Nephron progenitor cell (in vitro differentiated cells): ENCODE data around the gene YTHDC1.

ENCODE experiments used
- DNase-seq: peaks from one replicate; pipeline ENCODE4 v3.0.0; 2021
- H3K27ac Mint-ChIP-seq: 2 replicates; pipeline ENCODE4 v1.8.0; 2021; ENCODE audit warnings: mild to moderate bottlenecking, moderate library complexity, mixed read lengths
- H3K27me3 Mint-ChIP-seq: 2 replicates; pipeline ENCODE4 v1.8.0; 2021; ENCODE audit warnings: mild to moderate bottlenecking, low read depth, mixed read lengths; ENCODE audit not compliant: poor library complexity
- H3K36me3 Mint-ChIP-seq: 2 replicates; pipeline ENCODE4 v1.8.0; 2021; ENCODE audit warnings: low read depth, mixed read lengths
- H3K4me1 Mint-ChIP-seq: 2 replicates; pipeline ENCODE4 v1.8.0; 2021; ENCODE audit warnings: mixed read lengths
- H3K4me3 Mint-ChIP-seq: 2 replicates; pipeline ENCODE4 v1.8.0; 2021; ENCODE audit warnings: mild to moderate bottlenecking, moderate library complexity, mixed read lengths
- H3K9me3 Mint-ChIP-seq: 2 replicates; pipeline ENCODE4 v1.8.0; 2021; ENCODE audit warnings: mild to moderate bottlenecking, moderate library complexity, mixed read lengths
- CTCF ChIP-seq: fragments of 200-600 bp; sonication (generic); IDR thresholded peaks from 2 replicates; pipeline ENCODE4 v1.5.0; 2021; ENCODE audit warnings: antibody characterized with exemption

The YTHDC1 gene

GRCh38 chr4:68365068-68365467 is 15.2 kb upstream of the YTHDC1 start:
- no peak overlapping the region for H3K27ac Mint-ChIP-seq
- peaks cover 30% of the 10 kb centered on the region for H3K9me3 Mint-ChIP-seq
- no peak for TF ChIP-seq CTCF
- H3K36me3 Mint-ChIP-seq: no peaks in the 10 kb centered on the region
- no peak overlapping the region for H3K4me3 Mint-ChIP-seq
- H3K27me3 Mint-ChIP-seq: peaks cover 4% of the 10 kb centered on the region
- peaks cover 5% of the 10 kb centered on the region for H3K4me1 Mint-ChIP-seq
- no peak for DNase-seq

GRCh38 chr4:68361146-68361589 is 11.3 kb upstream of the YTHDC1 start:
- no peaks in the 10 kb centered on the region for H3K27me3 Mint-ChIP-seq
- H3K4me1 Mint-ChIP-seq: no peaks in the 10 kb centered on the region
- H3K36me3 Mint-ChIP-seq: no peaks in the 10 kb centered on the region
- H3K4me3 Mint-ChIP-seq: no peak overlapping the region
- no peak overlapping the region for H3K27ac Mint-ChIP-seq
- no peak for DNase-seq
- H3K9me3 Mint-ChIP-seq: peaks cover 12% of the 10 kb centered on the region
- TF ChIP-seq CTCF: no peak

DNA sequence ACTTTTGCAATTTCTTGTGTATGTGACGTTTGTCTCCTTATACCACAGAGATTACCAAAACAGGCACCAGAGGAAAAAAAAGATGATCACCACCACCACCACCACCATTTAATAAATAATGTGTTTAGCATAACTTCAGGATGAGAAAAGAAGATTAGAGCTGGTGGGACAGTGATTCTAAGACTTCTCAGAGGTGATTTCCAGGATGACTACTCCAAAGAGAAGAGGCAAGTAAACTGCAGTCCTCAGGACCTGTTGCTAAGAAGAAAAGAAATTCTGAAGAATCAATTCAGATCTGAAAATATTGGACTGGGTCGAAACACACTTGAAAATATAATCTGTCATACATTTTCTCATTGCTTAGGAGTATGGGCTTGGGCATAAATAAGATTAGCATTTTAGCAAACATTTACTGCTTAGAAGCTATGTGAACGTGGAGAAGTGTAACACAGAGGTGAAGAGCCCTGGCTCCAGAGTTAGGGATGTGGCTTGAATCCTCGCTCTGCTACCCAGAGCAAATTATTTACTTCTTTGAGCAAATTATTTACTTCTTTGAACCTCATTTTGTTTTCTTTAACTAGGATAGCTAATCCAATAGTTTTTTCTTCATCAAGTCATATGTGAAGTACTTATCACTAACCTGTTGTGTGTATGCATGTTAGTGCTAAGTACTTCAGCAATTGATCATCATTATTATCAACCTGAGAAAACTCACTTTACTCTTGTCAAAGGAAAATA is 10.5 kb upstream of the YTHDC1 start:
- DNase-seq: no peak
- no peak for TF ChIP-seq CTCF

DNA sequence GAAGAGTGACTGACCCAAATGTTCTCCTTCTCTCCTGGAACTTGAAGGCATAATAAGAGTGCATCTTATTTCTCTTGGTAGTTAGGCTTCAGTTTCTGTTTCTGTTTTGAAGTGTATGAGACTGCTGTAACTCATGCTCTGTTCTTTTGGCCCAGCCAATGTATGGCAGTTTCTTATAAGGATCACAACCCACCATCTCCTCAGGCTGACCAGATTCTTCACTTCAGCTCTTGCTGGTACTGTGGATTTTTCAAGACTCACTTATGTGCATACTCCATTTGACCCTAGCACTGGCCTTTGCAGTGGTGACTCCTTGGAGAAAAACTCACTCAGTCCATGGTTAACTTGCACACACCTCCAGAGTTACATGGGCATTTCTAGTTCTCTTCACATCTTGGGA is 9.6 kb upstream of the YTHDC1 start:
- Mint-ChIP-seq H3K27me3 (peaks cover 5% of the 10 kb centered on the region), H3K4me3 (no peak overlapping the region), H3K9me3 (peaks cover 6% of the 10 kb centered on the region), H3K27ac (no peak overlapping the region), H3K4me1 (no peaks in the 10 kb centered on the region), H3K36me3 (no peaks in the 10 kb centered on the region)
- DNase-seq: no peak
- TF ChIP-seq CTCF: no peak

More for the DNA sequence above, 10.5 kb upstream of the YTHDC1 start:
- peaks cover 11% of the 10 kb centered on the region for H3K9me3 Mint-ChIP-seq
- no peaks in the 10 kb centered on the region for H3K27me3 Mint-ChIP-seq
- no peak overlapping the region for H3K4me3 Mint-ChIP-seq
- H3K4me1 Mint-ChIP-seq: no peaks in the 10 kb centered on the region
- no peak overlapping the region for H3K27ac Mint-ChIP-seq
- H3K36me3 Mint-ChIP-seq: no peaks in the 10 kb centered on the region

GRCh38 chr4:68358988-68359387 is 9.1 kb upstream of the YTHDC1 start:
- TF ChIP-seq CTCF: no peak
- H3K27ac Mint-ChIP-seq: no peak overlapping the region
- H3K4me1 Mint-ChIP-seq: no peaks in the 10 kb centered on the region
- H3K36me3 Mint-ChIP-seq: no peaks in the 10 kb centered on the region
- no peak for DNase-seq
- H3K9me3 Mint-ChIP-seq: peaks cover 1% of the 10 kb centered on the region
- H3K27me3 Mint-ChIP-seq: peaks cover 5% of the 10 kb centered on the region
- H3K4me3 Mint-ChIP-seq: no peak overlapping the region

DNA sequence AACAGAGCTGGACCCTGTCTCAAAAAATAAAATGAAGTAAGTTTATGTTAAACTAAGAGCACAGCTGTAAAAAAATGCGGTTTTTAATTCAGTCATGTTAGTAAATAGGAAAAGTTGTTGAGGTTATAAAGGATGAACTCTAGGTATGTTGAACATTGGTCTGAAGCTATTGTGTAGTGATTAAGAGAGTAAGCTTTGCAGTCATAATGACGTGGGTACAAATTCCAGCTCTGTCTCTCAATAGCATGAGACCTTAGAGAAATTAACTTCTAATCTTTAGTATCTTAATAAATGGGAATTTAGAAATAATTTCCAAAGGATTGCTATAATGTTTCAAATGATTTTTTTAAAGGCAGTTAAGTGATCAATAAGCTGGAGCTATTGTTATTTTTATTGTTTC is 2.9 kb upstream of the YTHDC1 start:
- H3K36me3 Mint-ChIP-seq: no peaks in the 10 kb centered on the region
- no peak for DNase-seq
- H3K9me3 Mint-ChIP-seq: no peaks in the 10 kb centered on the region
- H3K27me3 Mint-ChIP-seq: peaks cover 11% of the 10 kb centered on the region
- no peak overlapping the region for H3K27ac Mint-ChIP-seq
- no peak overlapping the region for H3K4me3 Mint-ChIP-seq
- peaks cover 11% of the 10 kb centered on the region for H3K4me1 Mint-ChIP-seq
- TF ChIP-seq CTCF: no peak
